PC-9 (cell line): ENCODE measurements around the gene KLK7. TPM values are rescaled to one million over a fixed set of nuclear protein-coding genes. Genes with fewer than 3 reads are reported as not detected.

ENCODE experiments used
- BruUV-seq: library from RNA; stranded (reverse); fragments of 400-500 nt; replicated peaks from 2 replicates; lab custom pipeline; 2021; lab: Mats Ljungman, UMichigan
- CTCF ChIA-PET: fragments of 300-600 bp; sonication (Branson Sonifier 250); formaldehyde crosslinking; loops from one replicate; lab custom pipeline; 2022; ENCODE audit warnings: antibody characterized with exemption; lab: Charles Lee
- POLR2A ChIA-PET: fragments of 300-600 bp; sonication (Branson Sonifier 250); formaldehyde crosslinking; loops from one replicate; lab custom pipeline; 2022; ENCODE audit warnings: antibody characterized with exemption; ENCODE audit not compliant: unreplicated experiment; lab: Charles Lee
- DNase-seq, 2 experiments: peaks; one replicate each; pipeline versions ENCODE4 v3.0.0 to v3.0.0-alpha.2; 2015 to 2022; ENCODE audit warnings: mixed read lengths in 1 of 2
- H2AFZ ChIP-seq: fragments of 200-600 bp; sonication (generic); 2 replicates; pipeline ENCODE4 v1.8.1; 2017; ENCODE audit warnings: antibody characterized with exemption
- H3F3A ChIP-seq: fragments of 200-600 bp; sonication (generic); 2 replicates; pipeline ENCODE4 v1.8.1; 2017; ENCODE audit warnings: antibody characterized with exemption, mild to moderate bottlenecking, low read depth; ENCODE audit not compliant: insufficient read depth
- H3K27ac ChIP-seq: fragments of 200-600 bp; sonication (generic); 2 replicates; pipeline ENCODE4 v1.6.1; 2016; ENCODE audit warnings: mixed run types
- H3K27me3 ChIP-seq: fragments of 200-600 bp; sonication (generic); 2 replicates; pipeline ENCODE4 v1.6.1; 2016; ENCODE audit warnings: low read depth, mixed run types; ENCODE audit not compliant: insufficient read depth
- H3K36me3 ChIP-seq: fragments of 200-600 bp; sonication (generic); 2 replicates; pipeline ENCODE4 v1.6.1; 2016; ENCODE audit warnings: low read depth, mixed run types
- H3K4me1 ChIP-seq: fragments of 200-600 bp; sonication (generic); replicated peaks from 2 replicates; pipeline ENCODE4 v1.6.1; 2016; ENCODE audit warnings: mixed run types; ENCODE audit not compliant: insufficient read depth
- H3K4me2 ChIP-seq: fragments of 200-600 bp; sonication (generic); 2 replicates; pipeline ENCODE4 v1.6.1; 2017; ENCODE audit warnings: mixed run types
- H3K4me3 ChIP-seq: fragments of 200-600 bp; sonication (generic); 2 replicates; pipeline ENCODE4 v1.6.1; 2016; ENCODE audit warnings: mixed run types
- H3K79me2 ChIP-seq: fragments of 200-600 bp; sonication (generic); 2 replicates; pipeline ENCODE4 v1.6.1; 2017; ENCODE audit warnings: low read depth, mixed run types
- H3K9me2 ChIP-seq: fragments of 200-600 bp; sonication (generic); 2 replicates; pipeline ENCODE4 v1.8.1; 2017; ENCODE audit warnings: mild to moderate bottlenecking; ENCODE audit not compliant: insufficient read depth
- H3K9me3 ChIP-seq: fragments of 200-600 bp; sonication (generic); 2 replicates; pipeline ENCODE4 v1.8.1; 2016; ENCODE audit warnings: low read depth; ENCODE audit not compliant: insufficient read depth
- H4K20me1 ChIP-seq: fragments of 200-600 bp; sonication (generic); 2 replicates; pipeline ENCODE4 v1.8.1; 2017; ENCODE audit not compliant: insufficient read depth
- CTCF ChIP-seq: fragments of 200-600 bp; sonication (generic); conservative IDR thresholded peaks from 2 replicates; pipeline ENCODE4 v1.6.1; 2017; ENCODE audit warnings: mixed run types, antibody characterized with exemption, mild to moderate bottlenecking, moderate library complexity
- EZH2 ChIP-seq: fragments of 200-600 bp; sonication (generic); IDR thresholded peaks from 2 replicates; pipeline ENCODE4 v1.8.0; 2017; ENCODE audit warnings: antibody characterized with exemption, low read depth
- intact Hi-C: fragments of 100-400 bp; cut with micrococcal nuclease; formaldehyde crosslinking; loops from one replicate; pipeline ENCODE4 v1.10.0; 2022; ENCODE audit not compliant: unreplicated experiment
- total RNA-seq: library from RNA; stranded (reverse); gene quantifications from 2 replicates; pipeline ENCODE4 v1.2.3, GENCODE V29; 2021

KLK7 gene
- total RNA-seq, 1 experiment from 2014 or later = 98.1 TPM

- Histone ChIP-seq H3K4me2 (no peak overlapping the region), H3K27ac (no peak overlapping the region), H3K79me2 (peaks cover 14% of the 10 kb centered on the region), H3K36me3 (peaks cover 36% of the 10 kb centered on the region), H3K27me3 (no peaks in the 10 kb centered on the region), H3K9me3 (no peaks in the 10 kb centered on the region), H2AFZ (no peak overlapping the region), H3K4me1 (no peaks in the 10 kb centered on the region), H3K4me3 (no peak overlapping the region), H3K9me2 (no peaks in the 10 kb centered on the region), H3F3A (peaks cover 76% of the 10 kb centered on the region), H4K20me1 (peaks cover 4% of the 10 kb centered on the region; the same call in 1 of the 2 replicates)
- no peak for TF ChIP-seq EZH2
- no peak for TF ChIP-seq CTCF
- no peak for DNase-seq
- ChIA-PET POLR2A (no interaction called here), CTCF (no interaction called here)
- intact Hi-C loops = no loop called here
- no TSS peak for BruUV-seq
Measured at GRCh38 chr19:50959731-50960500, 23.8 kb downstream of the KLK7 start.

GRCh38 chr19:50957587-50957986, 26.1 kb downstream of the KLK7 start:
- DNase-seq = no peak
- no peaks in the 10 kb centered on the region for H4K20me1 ChIP-seq
- H3K4me3 ChIP-seq = no peak overlapping the region
- H3K9me2 ChIP-seq = no peaks in the 10 kb centered on the region
- ChIA-PET POLR2A (no interaction called here), CTCF (interaction anchor here (0.6 kb wide), 2 partner anchors 57 to 60 kb away, joined by 10 to 11 read pairs; no protein-coding TSS in a partner anchor)
- no peak for TF ChIP-seq EZH2
- no peak for TF ChIP-seq CTCF
- no peaks in the 10 kb centered on the region for H3K27me3 ChIP-seq
- no peak overlapping the region for H3K27ac ChIP-seq
- H3K4me1 ChIP-seq = peaks cover 9% of the 10 kb centered on the region
- H3K79me2 ChIP-seq = peaks cover 1% of the 10 kb centered on the region; the same call in 1 of the 2 replicates
- no peaks in the 10 kb centered on the region for H3K9me3 ChIP-seq
- H2AFZ ChIP-seq = no peak overlapping the region
- H3F3A ChIP-seq = peaks cover 62% of the 10 kb centered on the region
- H3K36me3 ChIP-seq = peaks cover 13% of the 10 kb centered on the region
- intact Hi-C loops = no loop called here
- BruUV-seq = no TSS peak
- no peak overlapping the region for H3K4me2 ChIP-seq

- Histone ChIP-seq H3K27ac (peak within 1 kb of the TSS; percentile 55), H3K79me2 (peaks cover 25% of the 10 kb centered on the region), H3K4me2 (peak within 1 kb of the TSS; percentile 85), H3K4me3 (peak within 1 kb of the TSS; percentile 68), H3K4me1 (peaks cover 13% of the 10 kb centered on the region), H3F3A (peaks cover 44% of the 10 kb centered on the region), H3K9me2 (no peaks in the 10 kb centered on the region), H2AFZ (peak within 1 kb of the TSS; percentile 70), H3K9me3 (no peaks in the 10 kb centered on the region), H4K20me1 (no peaks in the 10 kb centered on the region), H3K36me3 (peaks cover 1% of the 10 kb centered on the region; the same call in 1 of the 2 replicates), H3K27me3 (no peaks in the 10 kb centered on the region)
- DNase-seq = peak; percentile 86 to 87
- TF ChIP-seq EZH2 = no peak
- TF ChIP-seq CTCF = no peak
- CTCF ChIA-PET = interaction anchor here (1.0 kb wide), 1 partner anchor 64 kb away, joined by 3 read pairs; no protein-coding TSS in a partner anchor
- intact Hi-C loops = loop anchor here (1.0 to 2.0 kb wide), 3 partner anchors 15 to 64 kb away; no protein-coding TSS in a partner anchor
- BruUV-seq = no TSS peak
- POLR2A ChIA-PET = interaction anchor here (0.6 to 1.0 kb wide), 6 partner anchors 16 to 66 kb away, joined by 3 to 13 read pairs (median 6); no protein-coding TSS in a partner anchor
Measured at GRCh38 chr19:50952910-50953309, 30.8 kb downstream of the KLK7 start, which contains the start of gene KLK5. TSS of gene KLK5 (minus strand) at chr19:50953038. CDS start at chr19:50952657, 381 bp downstream.
